Stimulated activated effector memory CD8-positive, alpha-beta T cell treated with anti-CD3 and anti-CD28 coated beads, Interleukin-12 subunit alpha, Interleukin-12 subunit beta, amount 100 ng/mL, for 72 hours (primary cell): ENCODE data around the gene CTDSP2.
"Not testable (repeated sequence)": the region's sequence is repeated elsewhere in the genome, so short reads cannot be mapped to it uniquely, and the experiment has no call there.

Experiments used
- ATAC-seq: fragments of 150-1000 bp; cut with Tn5 transposase; 2 replicates; pipeline ENCODE4 v1.10.0; 2021
- DNase-seq, 2 donors: peaks; one replicate each; pipeline ENCODE4 v3.0.0; 2021 to 2022; ENCODE audit warnings: low spot score in 2 of 2
- H3K27ac Mint-ChIP-seq: one replicate; pipeline ENCODE4 v1.8.0; 2022; ENCODE audit warnings: mild to moderate bottlenecking, mixed read lengths
- H3K36me3 Mint-ChIP-seq: one replicate; pipeline ENCODE4 v1.8.0; 2022; ENCODE audit warnings: mild to moderate bottlenecking, mixed read lengths
- H3K4me1 Mint-ChIP-seq: one replicate; pipeline ENCODE4 v1.8.0; 2022; ENCODE audit warnings: mixed read lengths
- H3K4me3 Mint-ChIP-seq: one replicate; pipeline ENCODE4 v1.8.0; 2022; ENCODE audit warnings: mild to moderate bottlenecking, mixed read lengths
- H3K9me3 Mint-ChIP-seq: one replicate; pipeline ENCODE4 v1.8.0; 2022; ENCODE audit warnings: mixed read lengths

The CTDSP2 gene

DNA sequence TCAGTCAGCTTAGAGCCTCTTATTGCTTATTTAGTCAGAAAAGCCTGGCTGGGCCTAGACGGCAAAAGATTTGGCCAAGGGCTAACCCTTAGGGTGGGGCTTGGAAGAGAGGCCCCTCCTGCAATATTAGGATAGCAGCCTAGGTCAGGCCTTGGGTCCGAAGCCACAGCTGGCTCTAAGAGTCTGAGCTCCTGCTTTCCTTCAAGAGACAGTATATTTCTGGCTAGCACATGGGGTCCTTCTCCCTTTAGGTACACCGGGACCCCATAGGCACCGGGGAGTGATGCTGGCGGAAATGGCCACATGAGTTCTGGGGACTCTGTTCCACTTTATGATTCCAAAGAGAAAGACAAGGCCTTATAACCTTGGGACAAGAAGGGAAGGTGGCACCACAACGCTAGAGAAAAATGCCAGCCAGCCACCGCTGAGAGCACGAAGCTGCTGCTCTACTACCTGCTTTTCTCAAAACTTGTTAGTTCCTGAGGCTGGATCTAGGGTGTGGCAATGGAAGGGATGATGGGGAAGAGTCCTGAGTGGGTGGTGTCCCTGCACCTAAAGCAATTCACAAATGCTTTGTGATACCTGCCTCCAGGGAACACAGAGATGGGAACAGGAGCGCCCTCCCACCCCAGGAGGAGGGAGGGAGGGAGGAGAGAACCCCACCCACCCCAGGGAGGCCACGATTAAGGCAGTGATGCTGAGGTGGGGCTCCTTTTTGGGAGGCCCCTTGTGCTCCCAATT, 24.9 kb downstream of the CTDSP2 start:
- Mint-ChIP-seq H3K36me3 (peaks cover 72% of the 10 kb centered on the region), H3K9me3 (no peaks in the 10 kb centered on the region), H3K27ac (peak overlapping the region; percentile 65), H3K4me3 (no peak overlapping the region), H3K4me1 (no peaks in the 10 kb centered on the region)
- ATAC-seq (no peak), DNase-seq (no peak)

DNA sequence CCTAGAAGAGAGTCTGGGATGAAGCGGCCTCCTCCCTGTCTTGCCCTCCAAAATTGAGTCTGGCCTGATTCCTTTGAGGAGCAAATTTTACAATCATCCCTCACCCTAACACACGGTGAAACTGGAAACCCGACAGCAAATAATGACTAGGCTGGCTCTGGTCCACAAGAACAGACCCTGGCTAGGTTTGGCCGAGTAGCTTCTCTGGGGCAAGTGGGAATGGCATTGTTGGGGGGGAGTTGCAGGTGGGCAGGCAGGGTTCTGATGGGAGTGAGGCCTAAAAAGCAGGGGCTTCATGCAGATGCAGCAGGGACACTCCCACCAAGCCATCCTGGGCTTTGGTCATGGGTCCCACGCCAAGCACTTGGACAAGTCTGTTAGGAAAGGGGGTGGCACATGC, 25.5 kb downstream of the CTDSP2 start:
- not testable (repeated sequence) for DNase-seq
- peaks cover 65% of the 10 kb centered on the region for H3K36me3 Mint-ChIP-seq

DNA sequence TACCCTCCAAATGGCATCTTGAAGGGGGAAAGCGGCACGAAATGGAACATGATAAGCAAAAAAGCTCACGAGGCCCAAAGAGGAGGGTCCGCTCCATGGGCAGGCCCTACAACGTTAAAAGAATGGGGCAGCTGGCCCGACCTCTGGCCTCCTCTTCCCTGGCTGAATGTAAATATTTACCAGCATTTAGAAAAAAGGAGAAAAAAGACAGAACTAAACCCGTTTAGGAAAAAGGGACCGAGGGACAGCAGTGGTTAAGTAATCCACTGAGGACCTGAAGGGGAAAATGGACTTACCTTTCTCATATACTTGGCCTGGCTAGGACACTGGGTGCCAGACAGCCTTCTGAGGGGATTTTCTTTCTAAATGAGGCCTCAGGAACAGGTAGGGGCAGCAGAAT, 26.4 kb downstream of the CTDSP2 start:
- H3K4me3 Mint-ChIP-seq, H3K9me3 Mint-ChIP-seq, H3K4me1 Mint-ChIP-seq, DNase-seq, ATAC-seq: not testable (repeated sequence)
- H3K27ac Mint-ChIP-seq: peak overlapping the region; percentile 43
- H3K36me3 Mint-ChIP-seq: peaks cover 56% of the 10 kb centered on the region

More for the DNA sequence above, 25.5 kb downstream of the CTDSP2 start:
- H3K9me3 Mint-ChIP-seq, H3K4me3 Mint-ChIP-seq, H3K4me1 Mint-ChIP-seq, ATAC-seq: not testable (repeated sequence)
- H3K27ac Mint-ChIP-seq: peak overlapping the region; percentile 69

DNA sequence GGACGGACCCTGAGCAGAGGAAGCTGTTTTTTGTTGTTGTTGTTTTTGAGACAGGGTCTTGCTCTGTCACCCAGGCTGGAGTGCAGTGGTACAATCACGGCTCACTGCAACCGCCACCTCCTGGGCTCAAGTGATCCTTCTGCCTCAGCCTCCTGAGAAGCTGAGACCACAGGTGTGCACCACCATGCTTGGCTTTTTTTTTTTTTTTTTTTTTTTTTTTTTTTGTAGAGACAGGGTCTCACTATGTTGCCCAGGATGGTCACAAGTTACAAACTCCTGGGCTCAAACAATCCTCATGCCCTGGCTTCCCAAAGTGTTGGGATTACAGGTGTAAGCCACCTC, 28.6 kb downstream of the CTDSP2 start:
- ATAC-seq, H3K27ac Mint-ChIP-seq, H3K9me3 Mint-ChIP-seq, H3K4me3 Mint-ChIP-seq, H3K4me1 Mint-ChIP-seq, DNase-seq: not testable (repeated sequence)
- peaks cover 35% of the 10 kb centered on the region for H3K36me3 Mint-ChIP-seq

DNA sequence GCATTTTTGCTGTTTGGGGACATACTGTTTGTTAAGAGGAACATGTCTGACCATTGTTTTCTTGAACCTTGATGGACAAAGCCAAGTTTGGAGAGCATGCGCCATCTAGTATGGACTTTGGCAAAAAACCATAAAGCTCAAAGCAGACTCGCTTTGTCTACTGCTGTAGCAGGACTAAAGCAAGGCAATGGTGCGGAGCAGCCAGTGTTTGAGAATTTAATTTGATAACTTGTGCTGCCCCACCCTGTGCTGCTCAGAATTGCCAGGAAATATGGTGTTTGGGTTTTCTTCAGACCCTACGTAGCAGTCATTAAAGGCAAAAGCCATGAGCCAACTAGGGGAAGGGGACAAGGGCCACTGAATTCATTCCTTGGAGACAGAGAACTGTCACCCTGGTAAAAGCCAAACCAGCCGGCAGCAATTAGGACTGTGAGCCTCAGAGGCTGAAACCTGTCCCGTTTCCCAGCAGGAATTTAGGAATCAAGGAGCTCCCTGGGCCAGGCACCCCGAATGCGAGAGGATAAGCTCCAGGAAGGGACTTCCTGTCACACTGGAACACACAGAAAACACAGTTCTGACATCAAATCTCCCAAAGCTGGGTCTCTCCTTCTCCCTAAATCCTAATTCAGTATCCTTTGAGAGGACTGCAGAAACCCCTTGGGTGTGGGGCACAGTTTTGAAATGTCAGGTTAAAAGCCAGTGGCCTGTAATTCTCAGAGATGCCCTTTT, 29.1 kb downstream of the CTDSP2 start:
- DNase-seq: no peak
- Mint-ChIP-seq H3K4me3 (no peak overlapping the region), H3K36me3 (peaks cover 29% of the 10 kb centered on the region), H3K4me1 (peaks cover 6% of the 10 kb centered on the region), H3K9me3 (no peaks in the 10 kb centered on the region), H3K27ac (no peak overlapping the region)
- ATAC-seq: no peak

DNA sequence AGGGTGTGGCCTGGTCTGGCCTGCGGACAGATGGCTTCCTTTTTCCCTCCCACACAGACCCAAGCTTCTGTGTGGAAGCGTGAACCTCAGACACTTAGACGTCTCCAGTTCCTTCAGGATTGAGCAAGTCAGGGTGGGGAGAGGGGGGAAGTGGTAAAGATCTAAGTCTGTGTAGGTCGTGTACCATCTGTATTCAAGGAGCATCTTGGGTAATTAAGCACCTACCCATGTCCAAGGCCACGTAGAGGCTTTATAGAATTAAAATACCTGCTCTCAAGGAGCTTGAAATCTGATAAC, 29.7 kb downstream of the CTDSP2 start:
- ATAC-seq (no peak), DNase-seq (no peak)
- no peak overlapping the region for H3K27ac Mint-ChIP-seq
- no peaks in the 10 kb centered on the region for H3K9me3 Mint-ChIP-seq
- H3K36me3 Mint-ChIP-seq: peaks cover 23% of the 10 kb centered on the region
- H3K4me1 Mint-ChIP-seq: peaks cover 6% of the 10 kb centered on the region
- H3K4me3 Mint-ChIP-seq: no peak overlapping the region

DNA sequence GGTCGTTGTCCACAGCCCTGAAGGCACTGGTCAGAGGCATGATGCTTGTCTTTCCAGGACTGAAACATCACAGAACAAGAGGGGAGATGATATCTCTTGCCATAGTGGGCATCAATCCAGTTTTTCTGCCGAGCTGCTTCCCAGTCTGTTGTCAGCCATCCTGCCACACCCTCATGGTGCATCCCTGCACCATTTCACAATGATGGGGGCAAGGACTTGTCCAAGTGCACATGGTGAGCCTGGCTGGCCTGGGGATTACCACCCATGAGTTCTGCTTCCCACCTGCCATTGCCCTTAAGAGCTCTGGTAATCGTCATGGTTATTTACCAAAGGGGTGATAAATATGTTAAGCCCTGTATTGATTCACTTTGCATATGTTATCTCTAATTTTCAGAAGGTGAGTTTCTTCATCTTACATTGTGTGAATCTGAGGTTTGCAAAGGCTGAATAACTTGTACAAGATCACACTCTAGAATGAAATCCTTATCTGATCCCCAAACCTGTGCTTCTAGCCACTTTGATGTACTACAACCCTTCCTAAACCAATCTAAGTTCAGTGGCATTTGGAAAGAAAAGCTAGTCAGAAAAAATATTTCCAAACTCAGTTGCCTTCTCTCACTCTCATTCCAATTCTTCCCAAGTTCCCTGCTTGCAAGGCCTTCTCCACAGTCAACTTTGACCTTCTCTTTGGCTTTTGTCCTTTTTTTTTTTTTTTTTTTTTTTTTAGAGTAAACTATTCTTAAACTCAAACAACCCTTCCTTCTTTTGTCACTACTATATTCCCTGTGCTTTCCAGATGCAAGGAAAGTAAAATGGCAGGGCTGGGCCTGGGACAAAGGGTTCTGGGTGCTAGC, 30.3 kb downstream of the CTDSP2 start:
- DNase-seq: no peak
- no peak for ATAC-seq
- H3K36me3 Mint-ChIP-seq: peaks cover 19% of the 10 kb centered on the region
- no peak overlapping the region for H3K4me3 Mint-ChIP-seq
- H3K4me1 Mint-ChIP-seq: peaks cover 6% of the 10 kb centered on the region
- no peak overlapping the region for H3K27ac Mint-ChIP-seq
- no peaks in the 10 kb centered on the region for H3K9me3 Mint-ChIP-seq

DNA sequence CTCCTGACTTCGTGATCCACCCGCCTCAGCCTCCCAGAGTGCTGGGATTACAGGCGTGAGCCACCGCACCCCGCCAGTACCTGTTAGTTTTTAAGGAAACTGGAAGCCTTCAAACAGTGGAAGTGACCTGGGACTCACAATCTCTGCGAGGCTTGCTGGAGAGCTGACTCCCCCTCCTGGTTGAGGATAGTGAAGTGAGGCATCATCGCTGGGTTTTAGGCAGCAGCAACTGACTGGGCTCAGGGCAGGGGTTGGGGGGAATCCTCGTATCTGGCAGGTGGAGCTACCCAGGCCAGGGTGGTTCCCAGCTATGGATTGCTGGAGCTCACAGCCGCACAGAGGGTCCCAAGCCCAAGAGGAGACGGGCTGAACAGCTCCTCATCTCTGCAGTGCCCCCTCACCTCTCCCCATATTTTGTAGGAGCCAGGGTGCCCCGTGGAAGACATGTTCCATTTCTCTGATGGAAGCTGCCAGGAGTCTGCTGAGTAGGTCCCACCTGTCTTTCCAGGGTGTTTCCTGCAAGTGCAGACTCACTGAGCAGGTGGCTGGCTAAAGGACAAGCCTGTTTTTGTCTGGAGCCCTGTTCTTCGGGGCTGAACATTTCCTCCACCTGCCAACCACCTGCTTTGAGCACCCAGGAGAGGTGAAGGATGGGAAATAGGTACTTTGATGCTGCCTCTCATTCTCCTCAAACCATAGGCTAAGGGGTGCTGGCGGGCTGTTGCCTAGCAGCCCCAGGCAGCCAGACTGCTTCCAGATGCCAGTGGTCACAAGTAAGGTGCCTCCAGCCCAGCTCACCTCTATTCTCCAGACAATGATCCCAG, 31.1 kb downstream of the CTDSP2 start:
- Mint-ChIP-seq H3K9me3 (no peaks in the 10 kb centered on the region), H3K4me3 (no peak overlapping the region), H3K27ac (no peak overlapping the region), H3K36me3 (peaks cover 12% of the 10 kb centered on the region), H3K4me1 (peaks cover 6% of the 10 kb centered on the region)
- ATAC-seq: no peak
- DNase-seq: no peak

DNA sequence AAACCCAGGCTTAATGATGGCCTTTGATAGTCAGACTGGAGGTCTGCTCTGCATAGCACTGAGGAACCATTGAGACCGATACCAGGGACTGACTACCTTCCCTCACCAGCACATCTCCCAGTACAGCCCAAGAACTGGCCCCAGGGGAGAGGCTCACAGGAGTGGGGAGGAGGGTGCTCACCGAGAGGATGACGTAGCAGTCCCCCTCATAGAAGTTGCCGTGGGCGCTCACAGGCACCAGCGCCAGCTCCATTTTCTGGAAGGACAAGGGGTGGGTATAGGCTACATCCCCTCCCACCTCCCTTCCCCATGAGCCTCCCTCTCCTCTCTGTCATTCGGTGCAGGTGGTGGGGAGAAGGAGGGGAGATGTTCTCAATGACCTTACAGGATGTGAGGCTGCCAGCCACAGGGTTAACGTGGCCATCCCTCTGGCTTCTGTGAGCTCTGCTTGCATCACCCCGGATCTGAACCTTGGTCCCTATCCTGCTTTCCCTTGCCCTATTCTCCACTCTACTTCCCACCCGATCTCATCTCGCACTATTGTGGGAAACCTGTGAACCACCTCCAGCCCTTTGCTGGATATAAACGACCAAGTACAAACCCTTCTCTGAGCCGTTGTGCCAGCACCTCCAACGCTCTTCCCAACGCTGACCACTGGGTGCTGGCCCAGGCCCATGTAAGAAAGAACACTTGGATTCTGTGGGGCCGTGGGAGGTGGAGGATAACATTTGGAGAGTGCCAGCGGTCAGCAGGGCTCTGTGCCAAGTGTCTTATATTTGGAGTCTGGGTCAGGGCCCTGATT, 32.4 kb downstream of the CTDSP2 start:
- Mint-ChIP-seq H3K9me3 (no peaks in the 10 kb centered on the region), H3K4me1 (peaks cover 6% of the 10 kb centered on the region), H3K4me3 (no peak overlapping the region), H3K36me3 (peaks cover 4% of the 10 kb centered on the region), H3K27ac (peak overlapping the region; percentile 56)
- ATAC-seq (no peak), DNase-seq (no peak)

DNA sequence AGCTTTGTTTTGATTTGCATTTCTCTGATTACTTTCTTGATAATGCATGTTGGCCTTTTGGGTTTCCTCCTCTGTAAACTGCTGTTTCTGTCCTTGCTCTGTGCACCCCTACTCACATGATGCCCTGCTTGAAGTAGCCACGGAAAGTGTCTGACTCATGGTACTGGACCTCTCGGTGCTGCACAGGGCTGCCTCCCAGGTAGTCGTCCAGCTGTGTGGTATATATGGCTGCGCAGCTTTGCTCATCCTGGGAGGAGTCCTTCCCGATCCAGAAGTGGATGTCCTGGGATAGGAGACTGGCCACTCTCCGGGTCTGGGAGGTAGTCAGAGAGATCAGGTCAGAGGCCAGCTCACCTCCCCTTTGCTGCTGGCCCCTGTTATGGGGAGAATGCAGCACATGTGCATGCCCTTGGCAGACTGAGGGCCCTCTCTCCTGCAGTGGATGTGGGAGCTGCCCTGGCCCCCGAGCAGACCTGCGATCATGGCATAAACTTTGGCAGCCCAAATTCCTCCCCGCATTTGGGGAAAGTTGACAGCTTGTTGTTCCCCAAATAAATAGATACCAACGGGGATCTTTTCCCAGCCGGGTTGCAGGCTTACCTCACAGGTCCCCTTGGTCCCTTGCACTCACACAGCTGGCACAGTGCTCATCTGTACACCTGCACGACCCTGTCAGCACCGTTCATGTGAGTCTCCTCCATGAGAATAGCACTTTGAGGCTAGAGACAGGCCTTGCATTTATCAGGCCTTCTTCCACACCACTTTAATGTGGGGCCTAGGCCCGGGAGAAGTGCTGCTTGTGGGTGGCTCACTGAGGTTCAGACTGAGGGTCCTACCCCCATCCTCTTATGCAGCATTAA, 33.2 kb downstream of the CTDSP2 start:
- Mint-ChIP-seq H3K9me3 (no peaks in the 10 kb centered on the region), H3K4me3 (no peak overlapping the region), H3K4me1 (peaks cover 6% of the 10 kb centered on the region), H3K27ac (peak overlapping the region; percentile 56), H3K36me3 (peaks cover 5% of the 10 kb centered on the region)
- DNase-seq (no peak), ATAC-seq (no peak)

DNA sequence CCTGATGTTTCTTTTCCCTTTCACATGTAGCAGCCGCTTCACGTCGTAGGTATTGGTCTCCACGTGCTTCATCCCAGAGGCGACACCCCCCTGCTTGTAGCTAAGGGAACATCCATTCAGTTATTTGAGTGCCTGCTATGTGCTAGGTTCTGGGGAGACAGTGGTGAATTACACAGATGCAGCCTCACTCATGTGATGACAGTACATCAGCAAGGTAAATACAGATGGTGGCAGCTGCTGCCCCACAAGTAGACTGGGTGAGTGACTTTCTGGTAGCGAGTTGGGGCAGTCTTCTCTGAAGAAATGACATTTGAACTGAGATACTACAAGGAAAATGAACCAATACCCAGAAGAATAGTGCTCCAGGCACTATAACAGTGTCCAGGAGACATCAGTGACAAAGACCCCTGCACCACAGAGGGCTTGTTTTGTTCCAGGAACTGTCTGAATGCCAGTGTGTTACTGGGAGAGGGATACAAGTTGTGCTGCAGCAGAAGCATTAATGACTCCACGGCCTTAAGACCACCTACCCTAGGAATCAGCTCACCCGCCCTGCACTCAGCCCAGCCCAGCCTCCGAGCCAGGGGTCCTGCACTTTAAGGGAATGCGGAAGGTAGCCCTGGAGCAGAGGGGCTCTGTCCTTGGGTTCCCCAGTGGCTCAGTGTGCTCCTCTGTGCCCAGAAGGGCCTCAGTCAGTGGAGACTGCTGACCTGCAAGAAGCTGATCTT, 35.3 kb downstream of the CTDSP2 start:
- Mint-ChIP-seq H3K4me1 (peaks cover 6% of the 10 kb centered on the region), H3K4me3 (no peak overlapping the region), H3K9me3 (no peaks in the 10 kb centered on the region), H3K27ac (no peak overlapping the region), H3K36me3 (peaks cover 10% of the 10 kb centered on the region)
- no peak for ATAC-seq
- DNase-seq: no peak

DNA sequence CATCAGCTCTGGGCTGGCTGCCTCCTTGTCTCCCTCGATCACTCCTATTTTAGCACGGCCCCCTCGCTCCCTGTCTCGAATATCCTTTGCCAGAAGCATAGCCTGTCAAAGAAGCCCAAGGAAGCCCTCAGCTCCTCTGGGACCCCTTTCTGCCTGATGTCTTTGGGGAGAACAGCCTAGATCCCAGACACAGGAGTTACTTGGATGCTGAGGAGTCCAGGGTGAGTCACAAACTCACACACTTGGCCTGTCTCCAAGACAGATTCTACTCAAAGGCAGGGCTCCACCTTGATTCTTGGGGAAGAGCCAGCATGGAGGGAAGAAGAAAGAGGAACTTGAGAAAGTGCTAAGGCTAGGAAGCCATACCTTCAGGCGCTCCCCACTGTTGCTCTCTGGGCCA, 36.1 kb downstream of the CTDSP2 start:
- H3K4me1 Mint-ChIP-seq: peaks cover 6% of the 10 kb centered on the region
- no peaks in the 10 kb centered on the region for H3K9me3 Mint-ChIP-seq
- H3K36me3 Mint-ChIP-seq: peaks cover 14% of the 10 kb centered on the region
- no peak overlapping the region for H3K27ac Mint-ChIP-seq
- H3K4me3 Mint-ChIP-seq: no peak overlapping the region
- ATAC-seq (no peak), DNase-seq (no peak)

DNA sequence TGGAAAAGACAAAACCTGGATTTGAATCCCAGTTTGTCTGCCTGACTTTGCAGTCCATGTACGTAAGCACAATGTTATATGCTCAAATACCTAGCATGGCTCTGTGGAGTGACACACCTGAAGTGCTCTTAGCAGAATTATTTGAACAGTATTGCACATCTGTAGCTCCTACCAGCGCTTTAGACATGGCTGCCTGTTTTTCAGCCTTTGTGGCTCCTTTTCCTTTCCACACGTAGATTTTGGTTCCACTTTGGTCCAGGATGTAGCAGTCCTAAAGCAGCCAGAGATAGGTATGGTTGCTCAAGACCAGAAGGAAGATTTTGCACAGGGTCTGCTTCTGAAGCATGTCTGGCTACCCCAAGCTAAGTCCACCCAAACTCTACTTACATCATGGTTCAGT, 37.1 kb downstream of the CTDSP2 start:
- ATAC-seq (no peak), DNase-seq (no peak)
- H3K4me1 Mint-ChIP-seq: peaks cover 6% of the 10 kb centered on the region
- H3K4me3 Mint-ChIP-seq: no peak overlapping the region
- H3K36me3 Mint-ChIP-seq: peaks cover 15% of the 10 kb centered on the region
- no peak overlapping the region for H3K27ac Mint-ChIP-seq
- H3K9me3 Mint-ChIP-seq: no peaks in the 10 kb centered on the region
